ENCODE measurements around the gene MBP. TPM values are rescaled to one million over a fixed set of nuclear protein-coding genes. Genes with fewer than 3 reads are reported as not detected.
"Not testable (repeated sequence)": the region's sequence is repeated elsewhere in the genome, so short reads cannot be mapped to it uniquely, and the experiment has no call there.

Gene MBP
- total RNA-seq, 1 donor from 2014 or later = 14.1 TPM

GRCh38 chr18:77035380-77036187 lies 97.0 kb downstream of the MBP start:
- DNase-seq (ENCODE audit: extremely low read depth, low read depth, low spot score) = no peak

DNA sequence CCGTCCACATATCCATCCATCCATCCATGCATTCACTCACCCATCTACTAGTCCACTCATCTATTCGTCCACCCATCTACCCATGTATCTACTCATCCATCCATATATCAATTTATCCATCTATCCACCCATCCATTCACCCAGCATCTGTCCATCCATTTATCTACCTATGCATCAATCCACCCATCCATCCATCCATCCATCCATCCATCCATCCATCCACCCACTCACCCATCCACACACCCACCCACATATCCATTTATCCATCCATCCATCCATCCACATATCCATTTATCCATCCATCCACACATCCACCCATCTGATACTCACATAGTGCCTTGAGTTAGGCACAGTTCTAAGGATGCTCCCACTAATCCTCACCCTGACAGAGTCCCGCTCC lies 99.0 kb downstream of the MBP start:
- DNase-seq (ENCODE audit: extremely low read depth, low read depth, low spot score) = no peak

DNA sequence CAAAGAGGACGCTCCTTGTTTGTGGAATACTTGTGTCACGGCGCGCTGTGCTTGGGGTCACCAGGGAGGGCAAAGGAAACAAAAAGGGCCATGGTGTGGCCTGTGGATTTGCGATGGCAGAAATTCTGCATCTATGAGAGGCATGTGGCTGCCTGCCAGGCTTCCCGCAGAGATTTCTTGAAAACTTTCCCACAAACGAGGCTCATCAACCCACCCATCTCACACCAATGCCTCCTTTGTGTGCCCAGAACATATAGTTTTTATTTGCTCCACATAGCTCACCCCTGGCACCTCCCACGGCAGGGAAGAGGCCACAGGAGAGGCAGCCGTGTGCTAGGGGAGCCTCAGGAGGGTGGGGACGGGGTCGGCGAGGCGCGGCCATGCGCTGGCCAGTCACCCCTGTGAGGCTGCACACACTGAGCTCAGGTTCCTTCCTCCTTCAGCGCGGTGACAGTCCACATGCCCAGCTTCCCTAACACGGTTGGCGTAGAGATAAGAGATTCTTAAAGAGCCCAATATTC lies 100.3 kb downstream of the MBP start:
- no peak for DNase-seq (ENCODE audit: extremely low read depth, low read depth, low spot score)

GRCh38 chr18:77031662-77032061 lies 100.9 kb downstream of the MBP start:
- DNase-seq (ENCODE audit: extremely low read depth, low read depth, low spot score) = no peak

DNA sequence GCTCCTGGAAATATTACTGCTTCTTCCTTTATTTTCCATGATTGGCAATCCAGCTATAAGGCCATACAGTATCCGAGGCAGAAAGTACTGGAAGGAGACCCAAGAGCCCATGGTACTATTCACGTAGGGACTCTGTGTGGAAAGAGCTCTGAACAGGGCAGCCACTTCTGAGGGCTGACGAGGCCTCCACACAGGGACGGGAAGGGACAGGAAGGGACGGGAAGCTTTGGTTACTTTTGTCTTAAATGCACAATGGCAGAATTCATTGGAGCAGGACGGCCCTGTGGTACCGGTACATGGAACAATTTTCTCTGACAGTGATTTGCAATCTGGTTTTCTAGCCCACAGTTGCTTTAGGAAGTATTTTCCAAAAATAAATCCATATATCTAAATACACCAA lies 102.4 kb downstream of the MBP start:
- no peak for DNase-seq (ENCODE audit: extremely low read depth, low read depth, low spot score)

- no peak for DNase-seq (ENCODE audit: extremely low read depth, low read depth, low spot score)
Observed at GRCh38 chr18:77025831-77026363, 106.7 kb downstream of the MBP start.

DNA sequence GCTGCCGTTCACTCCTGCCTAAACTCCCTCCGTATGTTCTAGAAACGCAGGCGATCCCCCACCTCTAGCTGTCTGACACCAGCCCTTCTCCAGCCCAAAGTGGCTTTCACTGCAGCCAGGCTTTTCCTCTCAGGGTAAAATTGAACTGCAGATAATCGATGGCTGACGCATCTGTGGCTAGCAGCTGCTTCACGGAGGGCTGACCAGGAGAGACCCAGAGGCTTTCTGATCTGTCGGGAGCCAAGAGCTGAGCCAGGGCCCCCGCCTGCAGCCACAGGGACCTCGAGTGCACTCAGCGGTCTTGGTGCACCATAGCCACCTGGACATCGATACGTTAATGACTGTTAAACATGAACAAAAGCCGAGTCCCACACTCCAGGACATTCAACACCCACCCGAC lies 107.5 kb downstream of the MBP start:
- no peak for DNase-seq (ENCODE audit: extremely low read depth, low read depth, low spot score)

DNA sequence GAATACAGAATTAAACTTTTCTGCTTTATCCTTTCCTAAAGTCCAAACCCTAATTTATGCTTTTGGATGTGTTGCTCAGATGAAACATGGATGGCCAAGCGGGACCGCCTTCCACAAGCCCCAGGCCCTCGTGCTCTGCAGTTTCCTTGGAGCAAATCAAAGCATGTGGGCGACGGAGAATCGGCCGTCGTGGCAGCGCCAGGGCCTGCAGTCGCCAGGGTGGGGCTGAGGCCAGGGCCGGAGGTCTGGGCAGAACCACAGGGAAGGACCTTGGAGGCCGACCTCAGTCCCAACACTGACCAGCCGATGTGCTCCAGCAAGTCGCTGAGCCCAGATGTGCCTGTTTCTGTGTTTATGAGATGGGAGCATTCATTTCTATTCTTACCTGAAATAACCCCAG lies 108.1 kb downstream of the MBP start:
- DNase-seq (ENCODE audit: extremely low read depth, low read depth, low spot score) = no peak

- no peak for DNase-seq (ENCODE audit: extremely low read depth, low read depth, low spot score)
Observed at GRCh38 chr18:77023102-77023782, 109.3 kb downstream of the MBP start.

DNA sequence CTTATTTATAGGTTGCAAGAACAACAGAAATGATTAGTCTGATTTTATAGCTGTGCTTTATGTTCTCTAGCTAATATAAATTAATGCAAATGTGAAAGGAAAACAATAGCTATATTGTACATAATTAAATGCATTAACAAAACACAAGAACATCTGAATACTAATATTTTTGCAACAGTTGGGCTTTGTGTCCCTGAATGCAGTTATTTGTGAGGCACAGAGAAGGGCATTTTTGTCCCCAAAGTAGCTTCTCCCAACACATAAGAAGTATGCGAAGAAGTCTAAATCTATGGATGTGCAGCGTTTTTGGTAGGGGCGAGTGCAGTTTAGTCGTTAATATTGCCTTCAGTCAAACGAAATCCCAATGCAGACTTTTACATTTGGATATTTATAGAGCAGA lies 110.0 kb downstream of the MBP start:
- DNase-seq (ENCODE audit: extremely low read depth, low read depth, low spot score) = no peak

- DNase-seq (ENCODE audit: extremely low read depth, low read depth, low spot score) = no peak
Observed at GRCh38 chr18:77022116-77022515, 110.5 kb downstream of the MBP start.

DNA sequence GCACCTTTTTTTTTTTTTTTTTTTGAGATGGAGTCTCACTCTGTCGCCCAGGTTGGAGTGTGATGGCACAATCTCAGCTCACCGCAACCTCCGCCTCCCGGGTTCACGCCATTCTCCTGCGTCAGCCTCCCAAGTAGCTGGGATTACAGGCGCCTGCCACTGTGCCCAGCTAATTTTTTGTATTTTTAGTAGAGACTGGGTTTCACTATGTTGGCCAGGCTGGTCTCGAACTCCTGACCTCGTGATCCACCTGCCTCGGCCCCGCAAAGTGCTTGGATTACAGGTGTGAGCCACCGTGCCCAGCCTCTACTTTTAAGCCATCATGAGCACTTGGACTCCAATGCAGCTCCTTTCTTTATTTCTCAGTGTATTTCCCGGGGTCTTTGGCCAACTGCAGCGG lies 111.1 kb downstream of the MBP start:
- DNase-seq (ENCODE audit: extremely low read depth, low read depth, low spot score) = not testable (repeated sequence)

- DNase-seq (ENCODE audit: extremely low read depth, low read depth, low spot score) = no peak
Observed at GRCh38 chr18:77021075-77021474, 111.5 kb downstream of the MBP start.

GRCh38 chr18:77020561-77020960 lies 112.0 kb downstream of the MBP start:
- DNase-seq (ENCODE audit: extremely low read depth, low read depth, low spot score) = no peak

- DNase-seq (ENCODE audit: extremely low read depth, low read depth, low spot score) = no peak
Observed at GRCh38 chr18:77019641-77020040, 112.9 kb downstream of the MBP start.

DNA sequence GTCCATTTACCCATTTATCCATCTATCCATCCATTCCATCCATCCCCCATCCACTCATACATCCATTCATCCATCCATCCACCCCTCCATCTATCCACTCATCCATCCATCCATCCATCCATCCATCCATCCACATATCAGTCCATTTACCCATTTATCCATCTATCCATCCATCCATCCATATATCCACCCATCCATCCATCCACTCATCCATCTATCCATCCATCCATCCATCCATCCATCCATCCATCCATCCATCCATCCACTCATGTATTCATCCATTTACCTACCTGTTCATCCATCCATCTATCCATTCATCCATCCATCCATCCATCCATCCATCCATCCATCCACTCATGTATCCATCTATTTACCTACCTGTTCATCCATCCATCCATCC lies 113.9 kb downstream of the MBP start:
- DNase-seq (ENCODE audit: extremely low read depth, low read depth, low spot score) = not testable (repeated sequence)

GRCh38 chr18:77017355-77017754 lies 115.2 kb downstream of the MBP start:
- DNase-seq (ENCODE audit: extremely low read depth, low read depth, low spot score) = no peak

DNA sequence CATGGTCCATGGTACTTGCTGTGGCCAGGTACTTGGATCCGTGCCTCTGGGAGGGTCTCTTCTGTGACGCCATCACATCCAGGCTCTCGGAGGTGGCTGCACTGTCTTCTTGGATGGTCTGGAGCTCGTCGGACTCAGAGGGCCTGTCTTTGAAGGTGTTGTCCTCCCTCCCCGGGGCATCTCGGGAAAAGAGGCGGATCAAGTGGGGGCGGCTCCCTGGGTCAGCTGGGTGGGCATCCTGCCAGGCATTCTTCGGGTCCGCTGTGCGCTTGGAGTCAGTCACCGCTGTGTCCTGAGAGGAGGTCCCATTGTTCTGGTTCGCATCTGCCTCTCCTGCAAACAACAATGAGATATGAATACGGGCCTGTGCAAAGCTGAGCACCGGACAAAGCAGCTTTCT lies 115.6 kb downstream of the MBP start:
- no peak for DNase-seq (ENCODE audit: extremely low read depth, low read depth, low spot score)

GRCh38 chr18:77015771-77016710 lies 116.5 kb downstream of the MBP start:
- no peak for DNase-seq (ENCODE audit: extremely low read depth, low read depth, low spot score)

DNA sequence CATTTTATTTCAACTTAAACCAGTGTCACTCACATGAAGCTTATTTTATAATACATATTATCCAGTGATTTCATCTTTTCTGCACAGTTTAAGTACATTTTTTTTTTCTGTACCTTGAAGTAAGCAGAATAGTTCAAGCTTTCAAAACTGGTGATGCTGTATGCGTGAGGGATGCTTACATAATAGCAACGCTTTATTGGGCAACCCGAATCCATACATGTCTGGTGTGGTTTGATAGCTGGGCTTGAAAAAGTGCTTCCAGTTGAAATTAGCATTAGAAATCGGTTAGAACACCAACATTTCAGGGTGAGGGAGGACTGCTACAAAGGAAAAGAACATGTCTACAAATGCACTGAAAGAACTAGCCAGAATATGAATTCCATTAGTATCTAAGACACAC lies 117.4 kb downstream of the MBP start:
- DNase-seq (ENCODE audit: extremely low read depth, low read depth, low spot score) = no peak

DNA sequence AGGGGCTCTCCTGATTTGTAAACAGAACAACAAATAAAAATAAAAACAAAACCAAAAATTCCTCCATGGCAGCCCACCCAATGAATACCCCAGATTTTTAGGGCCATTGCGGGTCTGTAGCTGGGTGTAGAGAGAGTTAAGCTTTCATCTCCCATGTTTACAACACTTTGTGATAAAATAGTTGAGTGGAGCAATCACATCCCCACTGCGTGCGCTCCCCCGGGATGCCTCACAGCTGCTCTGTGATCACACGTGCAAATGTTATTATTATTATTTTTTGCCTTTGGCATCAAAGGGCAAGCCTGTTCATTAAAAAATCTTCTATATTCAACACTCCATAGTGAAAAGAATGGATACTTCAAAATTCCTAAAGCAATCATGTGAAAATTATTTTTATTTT lies 118.0 kb downstream of the MBP start:
- no peak for DNase-seq (ENCODE audit: extremely low read depth, low read depth, low spot score)
